OCI-LY1 (cell line): Measurements from ENCODE around the gene PTPRN2.
"Not testable (repeated sequence)": the region's sequence is repeated elsewhere in the genome, so short reads cannot be mapped to it uniquely, and the experiment has no call there.

Source experiments
- H2AFZ ChIP-seq: fragments of 200-600 bp; sonication (generic), shearing (Covaris generic); 2 replicates; pipeline ENCODE4 v1.6.0; 2014; ENCODE audit warnings: antibody characterized with exemption, mild to moderate bottlenecking, low read length
- H3F3A ChIP-seq: fragments of 200-600 bp; sonication (generic), shearing (Covaris generic); 2 replicates; pipeline ENCODE4 v1.6.0; 2014; ENCODE audit warnings: mild to moderate bottlenecking, antibody characterized with exemption, low read length, moderate library complexity; ENCODE audit not compliant: insufficient read depth
- H3K27ac ChIP-seq: fragments of 200-600 bp; sonication (generic); 2 replicates; pipeline ENCODE4 v1.5.1; 2014; ENCODE audit warnings: low read length, mixed run types, mild to moderate bottlenecking, low read depth; ENCODE audit not compliant: poor library complexity, severe bottlenecking
- H3K27me3 ChIP-seq: fragments of 200-600 bp; sonication (generic); 2 replicates; pipeline ENCODE4 v1.6.0; 2014; ENCODE audit warnings: antibody characterized with exemption, mild to moderate bottlenecking, low read length, moderate library complexity; ENCODE audit not compliant: insufficient read depth
- H3K36me3 ChIP-seq: fragments of 200-600 bp; sonication (generic); 2 replicates; pipeline ENCODE4 v1.6.1; 2014; ENCODE audit warnings: mild to moderate bottlenecking, antibody characterized with exemption, low read length, moderate library complexity, mixed read lengths; ENCODE audit not compliant: insufficient read depth
- H3K4me1 ChIP-seq: fragments of 200-600 bp; sonication (generic); 2 replicates; pipeline ENCODE4 v1.5.1; 2014; ENCODE audit warnings: mild to moderate bottlenecking, low read length, moderate library complexity; ENCODE audit not compliant: insufficient read depth, severe bottlenecking
- H3K4me2 ChIP-seq: fragments of 200-600 bp; sonication (generic), shearing (Covaris generic); 2 replicates; pipeline ENCODE4 v1.6.1; 2014; ENCODE audit warnings: low read length
- H3K4me3 ChIP-seq: fragments of 200-600 bp; sonication (generic); 2 replicates; pipeline ENCODE4 v1.5.1; 2014; ENCODE audit warnings: low read length, low read depth, mild to moderate bottlenecking, mixed read lengths; ENCODE audit not compliant: poor library complexity, severe bottlenecking
- H3K79me2 ChIP-seq: fragments of 200-600 bp; shearing (Covaris generic); 2 replicates; pipeline ENCODE4 v1.6.1; 2016; ENCODE audit warnings: mixed run types, low read length, mixed read lengths; ENCODE audit not compliant: insufficient read depth
- H3K9ac ChIP-seq: fragments of 200-600 bp; sonication (generic), shearing (Covaris generic); 2 replicates; pipeline ENCODE4 v1.6.1; 2014; ENCODE audit warnings: mild to moderate bottlenecking, low read length, mixed read lengths
- H3K9me2 ChIP-seq: fragments of 200-600 bp; sonication (generic), shearing (Covaris generic); 2 replicates; pipeline ENCODE4 v1.6.1; 2014; ENCODE audit warnings: low read depth, mild to moderate bottlenecking, low read length, mixed read lengths
- H3K9me3 ChIP-seq: fragments of 200-600 bp; shearing (Covaris generic); 2 replicates; pipeline ENCODE4 v1.6.1; 2014; ENCODE audit warnings: low read length, mixed read lengths
- H4K20me1 ChIP-seq: fragments of 200-600 bp; sonication (generic), shearing (Covaris generic); 2 replicates; pipeline ENCODE4 v1.6.0; 2016; ENCODE audit warnings: mild to moderate bottlenecking, low read length; ENCODE audit not compliant: insufficient read depth
- EZH2 ChIP-seq: fragments of 200-600 bp; sonication (generic), shearing (Covaris generic); IDR thresholded peaks from 2 replicates; pipeline ENCODE4 v1.8.0; 2017; ENCODE audit warnings: borderline replicate concordance, mixed run types, mild to moderate bottlenecking, antibody characterized with exemption, low read length, moderate library complexity, mixed read lengths
- TF ChIP-seq, protein P1 (sequence below): fragments of 200-600 bp; sonication (generic), shearing (Covaris generic); IDR thresholded peaks from 2 replicates; pipeline ENCODE4 v1.5.1; 2017; ENCODE audit warnings: mild to moderate bottlenecking, antibody characterized with exemption, low read length, moderate library complexity, mixed read lengths

Gene PTPRN2

DNA sequence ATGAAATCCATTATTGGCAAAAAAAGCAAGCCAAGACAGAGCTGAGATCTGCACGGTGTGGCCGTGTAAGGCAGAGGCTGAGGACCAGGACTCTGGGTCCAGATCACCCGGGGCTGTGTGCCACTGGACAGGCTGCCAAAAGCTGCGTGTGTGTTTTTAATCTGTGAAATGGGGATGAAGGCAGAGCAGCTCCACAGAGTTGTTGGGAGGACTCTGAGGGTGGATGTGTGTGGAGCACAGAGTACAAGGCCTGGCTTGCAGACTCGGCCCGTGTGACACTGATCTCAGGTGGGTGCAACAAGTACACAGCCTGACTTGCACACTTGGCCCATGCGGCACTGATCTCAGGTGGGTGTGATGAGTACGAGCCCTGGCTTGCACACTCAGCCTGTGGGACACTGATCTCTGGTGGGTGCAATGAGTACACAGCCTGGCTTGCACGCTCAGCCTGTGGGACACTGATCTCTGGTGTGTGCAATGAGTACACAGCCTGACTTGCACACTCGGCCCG is 921.0 kb downstream of the PTPRN2 start:
- Histone ChIP-seq H3K27me3 (peaks cover 6% of the 10 kb centered on the region; the same call in 1 of the 2 replicates), H3K36me3 (no peaks in the 10 kb centered on the region), H3K4me1 (no peaks in the 10 kb centered on the region), H2AFZ (no peak overlapping the region), H3K4me2 (no peak overlapping the region), H3K4me3 (no peak overlapping the region), H3F3A (no peaks in the 10 kb centered on the region), H3K79me2 (no peaks in the 10 kb centered on the region), H3K9me2 (no peaks in the 10 kb centered on the region), H3K9ac (no peak overlapping the region), H4K20me1 (no peaks in the 10 kb centered on the region), H3K9me3 (no peaks in the 10 kb centered on the region), H3K27ac (no peak overlapping the region)
- TF ChIP-seq, protein P1, sequence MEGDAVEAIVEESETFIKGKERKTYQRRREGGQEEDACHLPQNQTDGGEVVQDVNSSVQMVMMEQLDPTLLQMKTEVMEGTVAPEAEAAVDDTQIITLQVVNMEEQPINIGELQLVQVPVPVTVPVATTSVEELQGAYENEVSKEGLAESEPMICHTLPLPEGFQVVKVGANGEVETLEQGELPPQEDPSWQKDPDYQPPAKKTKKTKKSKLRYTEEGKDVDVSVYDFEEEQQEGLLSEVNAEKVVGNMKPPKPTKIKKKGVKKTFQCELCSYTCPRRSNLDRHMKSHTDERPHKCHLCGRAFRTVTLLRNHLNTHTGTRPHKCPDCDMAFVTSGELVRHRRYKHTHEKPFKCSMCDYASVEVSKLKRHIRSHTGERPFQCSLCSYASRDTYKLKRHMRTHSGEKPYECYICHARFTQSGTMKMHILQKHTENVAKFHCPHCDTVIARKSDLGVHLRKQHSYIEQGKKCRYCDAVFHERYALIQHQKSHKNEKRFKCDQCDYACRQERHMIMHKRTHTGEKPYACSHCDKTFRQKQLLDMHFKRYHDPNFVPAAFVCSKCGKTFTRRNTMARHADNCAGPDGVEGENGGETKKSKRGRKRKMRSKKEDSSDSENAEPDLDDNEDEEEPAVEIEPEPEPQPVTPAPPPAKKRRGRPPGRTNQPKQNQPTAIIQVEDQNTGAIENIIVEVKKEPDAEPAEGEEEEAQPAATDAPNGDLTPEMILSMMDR: no peak
- TF ChIP-seq EZH2: no peak

- not testable (repeated sequence) for H3K27me3 ChIP-seq, H3K36me3 ChIP-seq, H4K20me1 ChIP-seq, H3K4me1 ChIP-seq, H3K4me2 ChIP-seq, H2AFZ ChIP-seq, H3K9me3 ChIP-seq, H3K4me3 ChIP-seq, H3K9ac ChIP-seq, H3K79me2 ChIP-seq, H3K27ac ChIP-seq, H3K9me2 ChIP-seq, H3F3A ChIP-seq
Observed at GRCh38 chr7:157665634-157665988, 922.0 kb downstream of the PTPRN2 start.

GRCh38 chr7:157664871-157665633 is 922.6 kb downstream of the PTPRN2 start:
- H3K4me1 ChIP-seq: no peaks in the 10 kb centered on the region
- peaks cover 6% of the 10 kb centered on the region; the same call in 1 of the 2 replicates for H3K27me3 ChIP-seq
- H3K9me3 ChIP-seq: no peaks in the 10 kb centered on the region
- H2AFZ ChIP-seq: no peak overlapping the region
- no peaks in the 10 kb centered on the region for H4K20me1 ChIP-seq
- TF ChIP-seq, protein P1: no peak
- TF ChIP-seq EZH2: no peak
- H3K36me3 ChIP-seq: no peaks in the 10 kb centered on the region
- no peaks in the 10 kb centered on the region for H3K9me2 ChIP-seq
- no peak overlapping the region for H3K4me3 ChIP-seq
- H3K4me2 ChIP-seq: no peak overlapping the region
- no peak overlapping the region for H3K27ac ChIP-seq
- H3F3A ChIP-seq: no peaks in the 10 kb centered on the region
- H3K9ac ChIP-seq: no peak overlapping the region
- H3K79me2 ChIP-seq: no peaks in the 10 kb centered on the region

DNA sequence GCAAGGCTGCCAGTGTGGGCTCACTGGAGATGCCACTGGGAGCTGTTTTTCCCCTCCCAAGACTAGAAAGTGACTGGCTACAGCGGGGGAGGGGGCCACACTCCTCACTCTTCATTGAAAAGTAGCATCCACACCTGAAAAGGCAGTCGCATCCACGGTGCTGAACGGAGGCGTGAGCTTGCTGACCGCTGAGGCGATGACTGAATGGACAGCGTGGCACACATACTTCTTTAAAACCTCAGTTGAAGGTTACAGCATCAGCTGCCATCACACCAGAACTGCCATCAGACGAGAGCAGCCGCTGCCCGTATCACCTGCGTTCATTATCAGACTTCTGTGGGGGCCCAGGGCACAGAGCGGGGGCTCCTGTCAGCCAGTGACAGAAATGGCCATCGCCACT is 923.6 kb downstream of the PTPRN2 start:
- Histone ChIP-seq H4K20me1 (no peaks in the 10 kb centered on the region), H3K27me3 (peaks cover 6% of the 10 kb centered on the region; the same call in 1 of the 2 replicates), H3K4me3 (no peak overlapping the region), H3K79me2 (no peaks in the 10 kb centered on the region), H3K9ac (no peak overlapping the region), H3F3A (no peaks in the 10 kb centered on the region), H3K9me2 (no peaks in the 10 kb centered on the region), H3K4me2 (no peak overlapping the region), H3K36me3 (no peaks in the 10 kb centered on the region), H3K9me3 (no peaks in the 10 kb centered on the region), H3K27ac (no peak overlapping the region), H2AFZ (no peak overlapping the region), H3K4me1 (no peaks in the 10 kb centered on the region)
- no peak for TF ChIP-seq EZH2
- TF ChIP-seq, protein P1: no peak
